GM18873 (cell line): ENCODE data around the gene POF1B.

ENCODE experiments used
- ATAC-seq: cut with Tn5 transposase; IDR thresholded peaks from one replicate; pipeline ENCODE4 v1.9.1; 2021; ENCODE audit warnings: mild to moderate bottlenecking, moderate library complexity, moderate number of reproducible peaks; ENCODE audit not compliant: unreplicated experiment, low FRiP score

Gene POF1B

GRCh38 chrX:85243761-85244449, 135.6 kb downstream of the POF1B start, which contains the start of the genes SATL1 and ZNF711:
TSS of gene SATL1 (minus strand) at chrX:85243779. CDS start at chrX:85108968, 134,811 bp downstream.
TSS of gene ZNF711 (plus strand) at chrX:85243991. CDS start at chrX:85247573, 3,582 bp downstream.
- peak; percentile 56 for ATAC-seq

DNA sequence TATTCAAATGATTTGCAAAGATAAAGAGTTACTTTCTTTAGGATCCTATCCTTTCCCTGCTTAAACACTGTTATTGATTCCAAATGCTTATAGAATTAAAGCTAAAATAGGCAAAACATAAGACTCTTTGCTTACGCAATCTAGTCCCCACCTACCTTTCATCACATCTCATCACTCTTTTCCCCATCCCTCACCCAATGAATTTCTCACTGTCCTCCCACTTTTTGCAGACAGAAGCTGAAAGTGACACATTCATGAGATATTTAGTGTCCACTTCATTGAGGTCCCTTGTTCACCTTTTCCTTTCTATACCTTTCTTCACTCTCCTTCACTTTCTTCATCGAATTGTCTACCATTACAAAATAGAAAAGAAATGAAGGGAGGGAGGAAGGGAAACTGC, 136.3 kb downstream of the POF1B start:
- ATAC-seq = no peak
